Liver (tissue), 9 donors: ENCODE measurements around the gene ATP6V1G2. TPM values are rescaled to one million over a fixed set of nuclear protein-coding genes. Genes with fewer than 3 reads are reported as not detected.

Source experiments
- DNase-seq: peaks from one replicate; pipeline ENCODE4 v3.0.0-alpha.2; 2017; ENCODE audit warnings: low spot score
- H3K27ac ChIP-seq, 2 donors: one replicate each; pipeline ENCODE4 v1.7.0; 2013; ENCODE audit warnings: inconsistent platforms in 2 of 2, low read length in 2 of 2, control low read depth in 1 of 2, low read depth in 1 of 2, mild to moderate bottlenecking in 1 of 2
- H3K27me3 ChIP-seq, 4 donors: one replicate each; pipeline versions ENCODE4 v1.6.1 to v1.7.0; 2013; ENCODE audit warnings: low read length in 3 of 4, inconsistent platforms in 1 of 4, mild to moderate bottlenecking in 1 of 4, moderate library complexity in 1 of 4; ENCODE audit not compliant: control insufficient read depth in 4 of 4, insufficient read depth in 4 of 4
- H3K36me3 ChIP-seq, 4 donors: one replicate each; pipeline versions ENCODE4 v1.6.1 to v1.7.0; 2013; ENCODE audit warnings: low read length in 3 of 4, mild to moderate bottlenecking in 3 of 4, low read depth in 1 of 4, moderate library complexity in 1 of 4; ENCODE audit not compliant: control insufficient read depth in 4 of 4, insufficient read depth in 3 of 4
- H3K4me1 ChIP-seq, 4 donors: one replicate each; pipeline versions ENCODE4 v1.6.1 to v1.7.0; 2013; ENCODE audit warnings: low read length in 3 of 4, mild to moderate bottlenecking in 3 of 4, moderate library complexity in 1 of 4; ENCODE audit not compliant: control insufficient read depth in 4 of 4, insufficient read depth in 4 of 4
- H3K4me3 ChIP-seq, 3 donors: one replicate each; pipeline versions ENCODE4 v1.6.1 to v1.7.0; 2013; ENCODE audit warnings: low read length in 3 of 3, control low read depth in 1 of 3, low read depth in 1 of 3, mild to moderate bottlenecking in 1 of 3
- H3K9ac ChIP-seq, 2 donors: one replicate each; pipeline ENCODE4 v1.7.0; 2013; ENCODE audit warnings: low read length in 2 of 2, mild to moderate bottlenecking in 2 of 2, moderate library complexity in 2 of 2, control low read depth in 1 of 2, low read depth in 1 of 2
- H3K9me3 ChIP-seq, 4 donors: one replicate each; pipeline versions ENCODE4 v1.6.1 to v1.7.0; 2013; ENCODE audit warnings: low read length in 3 of 4; ENCODE audit not compliant: control insufficient read depth in 4 of 4
- ATF3 ChIP-seq: IDR thresholded peaks from 2 replicates; pipeline ENCODE4 v1.6.1; 2016; ENCODE audit warnings: antibody characterized with exemption
- CTCF ChIP-seq: fragments of 150-350 bp; IDR thresholded peaks from 2 replicates; pipeline ENCODE4 v1.5.1; 2017; ENCODE audit warnings: improper control_type of control experiment, low read depth, low read length; ENCODE audit not compliant: missing input control
- EGR1 ChIP-seq, 2 donors: IDR thresholded peaks; 2 replicates each; pipeline ENCODE4 v1.6.1; 2016 to 2018; ENCODE audit warnings: antibody characterized with exemption in 2 of 2, low read depth in 2 of 2
- FOXA1 ChIP-seq: IDR thresholded peaks from 2 replicates; pipeline ENCODE4 v1.6.1; 2016; ENCODE audit warnings: antibody characterized with exemption
- FOXA2 ChIP-seq: IDR thresholded peaks from 2 replicates; pipeline ENCODE4 v1.6.1; 2016; ENCODE audit warnings: antibody characterized with exemption
- GABPA ChIP-seq, 2 donors: IDR thresholded peaks in 1 of 2; conservative IDR thresholded peaks in 1 of 2; 2 replicates each; pipeline ENCODE4 v1.6.1; 2016; ENCODE audit warnings: antibody characterized with exemption in 2 of 2, mild to moderate bottlenecking in 1 of 2, moderate library complexity in 1 of 2
- HNF4A ChIP-seq, 2 donors: conservative IDR thresholded peaks; 2 replicates each; pipeline ENCODE4 v1.6.1; 2016; ENCODE audit warnings: antibody characterized with exemption in 2 of 2, mild to moderate bottlenecking in 2 of 2
- HNF4G ChIP-seq: IDR thresholded peaks from 2 replicates; pipeline ENCODE4 v1.6.1; 2016; ENCODE audit warnings: antibody characterized with exemption
- JUND ChIP-seq, 2 donors: IDR thresholded peaks; 2 replicates each; pipeline ENCODE4 v1.6.1; 2016; ENCODE audit warnings: antibody characterized with exemption in 2 of 2
- MAX ChIP-seq: IDR thresholded peaks from 2 replicates; pipeline ENCODE4 v1.6.1; 2016; ENCODE audit warnings: antibody characterized with exemption
- NR2F2 ChIP-seq: IDR thresholded peaks from 2 replicates; pipeline ENCODE4 v1.6.1; 2016; ENCODE audit warnings: antibody characterized with exemption
- RAD21 ChIP-seq, 2 donors: IDR thresholded peaks; 2 replicates each; pipeline ENCODE4 v1.6.1; 2016; ENCODE audit warnings: antibody characterized with exemption in 2 of 2, mild to moderate bottlenecking in 2 of 2
- REST ChIP-seq: IDR thresholded peaks from 2 replicates; pipeline ENCODE4 v1.6.1; 2016; ENCODE audit warnings: antibody characterized with exemption, mild to moderate bottlenecking
- RXRA ChIP-seq, 2 donors: IDR thresholded peaks; 2 replicates each; pipeline ENCODE4 v1.6.1; 2017 to 2018; ENCODE audit warnings: antibody characterized with exemption in 2 of 2, mild to moderate bottlenecking in 1 of 2
- SP1 ChIP-seq: IDR thresholded peaks from 2 replicates; pipeline ENCODE4 v1.6.1; 2018; ENCODE audit warnings: antibody characterized with exemption, mild to moderate bottlenecking
- TAF1 ChIP-seq: conservative IDR thresholded peaks from 2 replicates; pipeline ENCODE4 v1.6.1; 2016; ENCODE audit warnings: antibody characterized with exemption, mild to moderate bottlenecking
- YY1 ChIP-seq: IDR thresholded peaks from 2 replicates; pipeline ENCODE4 v1.6.1; 2016; ENCODE audit warnings: antibody characterized with exemption, mild to moderate bottlenecking
- ZBTB33 ChIP-seq: IDR thresholded peaks from 2 replicates; pipeline ENCODE4 v1.6.1; 2016; ENCODE audit warnings: antibody characterized with exemption
- WGBS: extraction: QIAGEN DNeasy Blood & Tissue Kit; methylation state at CpG from one replicate; pipeline ENCODE4 v1.1.7; 2013; 5-methylcytosine and 5-hydroxymethylcytosine counted together
- polyA plus RNA-seq, 2 donors: library from polyadenylated mRNA; stranded (reverse) in 1 of 2; unstranded in 1 of 2; fragments of 200-250 nt in 1 of 2; fragments of >200 nt in 1 of 2; fragmentation: Nextera tagmentation in 1 of 2; extraction: Ambion mirVana in 1 of 2; gene quantifications; one replicate each; pipeline versions ENCODE4 v1.2.1 to v1.2.3, GENCODE V29; 2013 to 2015
- total RNA-seq, 2 donors: library from RNA; depleted of rRNA; stranded (reverse); fragments of >200 nt; gene quantifications; one replicate each; pipeline ENCODE4 v1.2.3, GENCODE V29; 2014
- donor health status: healthy.
- donor health status: healthy.
- donor health status: healthy.
- donor health status: healthy.
- donor health status: healthy.

Gene ATP6V1G2
- total and polyA plus RNA-seq, 4 donors: 0.14 to 0.36 (median 0.26) TPM

- no peak for TF ChIP-seq TAF1
These were observed 33.4 kb upstream of the ATP6V1G2 start (continued) for GRCh38 chr6:31579546-31580437.

GRCh38 chr6:31579119-31579505, 32.7 kb upstream of the ATP6V1G2 start:
- Histone ChIP-seq H3K27ac (no peak overlapping the region), H3K27me3 (no peaks in the 10 kb centered on the region), H3K4me3 (no peak overlapping the region), H3K9me3 (no peaks in the 10 kb centered on the region), H3K9ac (no peak overlapping the region), H3K4me1 (peaks cover 0 to 16% (median 6%) of the 10 kb centered on the region in 4 donors), H3K36me3 (no peaks in the 10 kb centered on the region)
- TF ChIP-seq HNF4G (no peak), JUND (IDR thresholded peaks at IDR 0.05) (no peak), FOXA2 (no peak), RXRA (IDR thresholded peaks at IDR 0.05) (no peak), ZBTB33 (no peak), SP1 (no peak), FOXA1 (no peak), MAX (no peak), HNF4A (conservative IDR thresholded peaks at IDR 0.05) (no peak), GABPA (IDR thresholded peaks at IDR 0.05 in 1 of 2, conservative IDR thresholded peaks at IDR 0.05 in 1 of 2) (no peak), REST (no peak), EGR1 (IDR thresholded peaks at IDR 0.05; ENCODE audit: low read depth in 2 of 2) (no peak), YY1 (no peak), ATF3 (no peak), RAD21 (IDR thresholded peaks at IDR 0.05) (no peak), TAF1 (no peak), CTCF (no peak), NR2F2 (no peak)
- DNase-seq: no peak
- 92% methylated on average over 3 of the region's 3 CpGs for WGBS
